IMR-90 (cell line): Measurements from ENCODE around the gene ARL13A. TPM values are rescaled to one million over a fixed set of nuclear protein-coding genes. Genes with fewer than 3 reads are reported as not detected.

ENCODE experiments used
- ATAC-seq: fragments of 200-7000 bp; cut with Tn5 transposase; 2 replicates; pipeline ENCODE4 v1.9.1; 2020; ENCODE audit warnings: low read depth, mild to moderate bottlenecking, moderate library complexity
- BruUV-seq: library from RNA; stranded (reverse); fragments of 400-500 nt; replicated peaks from 2 replicates; lab custom pipeline; 2021; lab: Mats Ljungman, UMichigan
- CTCF ChIA-PET: fragments of 300-600 bp; formaldehyde crosslinking; extraction: SDS; loops from one replicate; lab custom pipeline; 2021; ENCODE audit warnings: antibody characterized with exemption; lab: Yijun Ruan, JAX
- POLR2A ChIA-PET: fragments of 300-600 bp; sonication (Branson Sonifier 250); formaldehyde crosslinking; loops from one replicate; lab custom pipeline; 2022; ENCODE audit warnings: antibody characterized with exemption; ENCODE audit not compliant: unreplicated experiment; lab: Charles Lee
- DNase-seq: peaks from one replicate; pipeline ENCODE4 v3.0.0; 2013
- H2AFZ ChIP-seq: replicated peaks from 2 replicates; pipeline ENCODE3; 2013; ENCODE audit warnings: low read length, mild to moderate bottlenecking; ENCODE audit not compliant: poor library complexity
- H2AK5ac ChIP-seq: 2 replicates; pipeline ENCODE4 v1.6.1; 2013; ENCODE audit warnings: low read depth, low read length, inconsistent platforms
- H2AK9ac ChIP-seq: replicated peaks from 2 replicates; pipeline ENCODE3; 2013; ENCODE audit warnings: mild to moderate bottlenecking, low read depth, low read length, moderate library complexity; ENCODE audit not compliant: poor library complexity
- H2BK120ac ChIP-seq: 2 replicates; pipeline ENCODE4 v1.6.1; 2013; ENCODE audit warnings: low read depth, low read length, inconsistent platforms
- H2BK15ac ChIP-seq: 3 replicates; pipeline ENCODE4 v1.6.1; 2013; ENCODE audit warnings: low read depth, low read length, inconsistent platforms
- H2BK20ac ChIP-seq: 2 replicates; pipeline ENCODE4 v1.6.1; 2013; ENCODE audit warnings: low read depth, mild to moderate bottlenecking, inconsistent platforms, low read length, moderate library complexity
- H2BK5ac ChIP-seq: 2 replicates; pipeline ENCODE4 v1.6.1; 2013; ENCODE audit warnings: mild to moderate bottlenecking, low read depth, low read length, inconsistent platforms; ENCODE audit not compliant: poor library complexity, severe bottlenecking
- H3K14ac ChIP-seq: replicated peaks from 2 replicates; pipeline ENCODE4 v1.6.1; 2013; ENCODE audit warnings: low read depth, low read length, inconsistent platforms
- H3K18ac ChIP-seq: 2 replicates; pipeline ENCODE4 v1.6.1; 2013; ENCODE audit warnings: low read depth, low read length, control low read depth
- H3K23ac ChIP-seq: 2 replicates; pipeline ENCODE4 v1.6.1; 2013; ENCODE audit warnings: low read depth, low read length, inconsistent platforms
- H3K27ac ChIP-seq: 2 replicates; pipeline ENCODE4 v1.5.1; 2013; ENCODE audit warnings: mild to moderate bottlenecking, control low read depth, low read length; ENCODE audit not compliant: insufficient read depth
- H3K27me3 ChIP-seq: 2 replicates; pipeline ENCODE4 v1.6.1; 2013; ENCODE audit warnings: low read length; ENCODE audit not compliant: control insufficient read depth, insufficient read depth
- H3K36me3 ChIP-seq: 2 replicates; pipeline ENCODE4 v1.6.1; 2013; ENCODE audit warnings: low read length, mixed read lengths; ENCODE audit not compliant: control insufficient read depth, insufficient read depth
- H3K4ac ChIP-seq: 2 replicates; pipeline ENCODE4 v1.6.1; 2013; ENCODE audit warnings: low read depth, low read length, inconsistent platforms
- H3K4me1 ChIP-seq: 2 replicates; pipeline ENCODE4 v1.6.1; 2013; ENCODE audit warnings: low read length, mixed read lengths; ENCODE audit not compliant: control insufficient read depth, insufficient read depth
- H3K4me2 ChIP-seq: 2 replicates; pipeline ENCODE4 v1.6.1; 2013; ENCODE audit warnings: low read depth, mild to moderate bottlenecking, control low read depth, low read length, moderate library complexity
- H3K4me3 ChIP-seq: 2 replicates; pipeline ENCODE4 v1.5.1; 2013; ENCODE audit warnings: low read depth, mild to moderate bottlenecking, control low read depth, low read length, moderate library complexity; ENCODE audit not compliant: insufficient read depth
- H3K56ac ChIP-seq: 2 replicates; pipeline ENCODE4 v1.6.1; 2013; ENCODE audit warnings: low read length, inconsistent platforms; ENCODE audit not compliant: insufficient read depth; ENCODE audit errors: extremely low read depth
- H3K79me1 ChIP-seq, 2 experiments: 2 replicates each; pipeline ENCODE4 v1.6.1; 2013; ENCODE audit warnings: low read length in 2 of 2, inconsistent platforms in 1 of 2, low read depth in 1 of 2
- H3K9ac ChIP-seq: 2 replicates; pipeline ENCODE4 v1.6.1; 2013; ENCODE audit warnings: low read depth, low read length, control low read depth
- H3K9me1 ChIP-seq: 2 replicates; pipeline ENCODE4 v1.6.1; 2013; ENCODE audit warnings: low read length, inconsistent platforms; ENCODE audit not compliant: insufficient read depth
- H3K9me3 ChIP-seq: 2 replicates; pipeline ENCODE4 v1.6.1; 2013; ENCODE audit warnings: low read length; ENCODE audit not compliant: control insufficient read depth, insufficient read depth
- H4K20me1 ChIP-seq: 2 replicates; pipeline ENCODE4 v1.6.1; 2013; ENCODE audit warnings: low read length, inconsistent platforms; ENCODE audit not compliant: insufficient read depth
- H4K5ac ChIP-seq: 2 replicates; pipeline ENCODE4 v1.6.1; 2013; ENCODE audit warnings: mild to moderate bottlenecking, low read depth, low read length, control low read depth
- H4K8ac ChIP-seq, 2 experiments: 2 replicates each; pipeline ENCODE4 v1.6.1; 2013; ENCODE audit warnings: low read depth in 2 of 2, low read length in 2 of 2, control low read depth in 1 of 2, inconsistent platforms in 1 of 2
- H4K91ac ChIP-seq: 2 replicates; pipeline ENCODE4 v1.6.1; 2013; ENCODE audit warnings: low read depth, low read length, inconsistent platforms; ENCODE audit not compliant: insufficient read depth
- BHLHE40 ChIP-seq: fragments of 150-350 bp; IDR thresholded peaks from 2 replicates; pipeline ENCODE4 v1.6.1; 2016; ENCODE audit warnings: mild to moderate bottlenecking, low read depth, low read length
- CEBPB ChIP-seq: IDR thresholded peaks from 2 replicates; pipeline ENCODE4 v1.6.1; 2012; ENCODE audit warnings: low read depth, low read length, improper control_type of control experiment
- CHD1 ChIP-seq: IDR thresholded peaks from 2 replicates; pipeline ENCODE4 v1.6.1; 2012; ENCODE audit warnings: low read depth, low read length, improper control_type of control experiment
- CTCF ChIP-seq: conservative IDR thresholded peaks from 2 replicates; pipeline ENCODE4 v1.5.1; 2012; ENCODE audit warnings: mild to moderate bottlenecking, low read depth, low read length, improper control_type of control experiment
- ELK1 ChIP-seq: fragments of 150-350 bp; IDR thresholded peaks from 2 replicates; pipeline ENCODE4 v1.6.1; 2016; ENCODE audit warnings: low read depth, mild to moderate bottlenecking, low read length, moderate library complexity, borderline replicate concordance
- FOS ChIP-seq: fragments of 150-350 bp; IDR thresholded peaks from 2 replicates; pipeline ENCODE4 v1.6.1; 2016; ENCODE audit warnings: low read depth, low read length
- MAFK ChIP-seq: IDR thresholded peaks from 2 replicates; pipeline ENCODE4 v1.6.1; 2012; ENCODE audit warnings: low read depth, low read length, improper control_type of control experiment
- MAZ ChIP-seq: IDR thresholded peaks from 2 replicates; pipeline ENCODE4 v1.6.1; 2012; ENCODE audit warnings: low read depth, mild to moderate bottlenecking, low read length, improper control_type of control experiment, moderate library complexity, borderline replicate concordance
- MXI1 ChIP-seq: IDR thresholded peaks from 2 replicates; pipeline ENCODE4 v1.6.1; 2012; ENCODE audit warnings: low read depth, mild to moderate bottlenecking, low read length, moderate library complexity, borderline replicate concordance
- NFE2L2 ChIP-seq: fragments of 150-350 bp; IDR thresholded peaks from 2 replicates; pipeline ENCODE4 v1.6.1; 2016; ENCODE audit warnings: low read depth, mild to moderate bottlenecking, low read length
- POLR2A ChIP-seq: IDR thresholded peaks from 2 replicates; pipeline ENCODE4 v1.6.1; 2012; ENCODE audit warnings: mild to moderate bottlenecking, low read depth, low read length
- RAD21 ChIP-seq: IDR thresholded peaks from 2 replicates; pipeline ENCODE4 v1.6.1; 2012; ENCODE audit warnings: low read length, improper control_type of control experiment
- RCOR1 ChIP-seq: IDR thresholded peaks from 2 replicates; pipeline ENCODE4 v1.6.1; 2012; ENCODE audit warnings: mild to moderate bottlenecking, low read length, improper control_type of control experiment; ENCODE audit not compliant: insufficient replicate concordance
- RFX5 ChIP-seq: IDR thresholded peaks from 2 replicates; pipeline ENCODE4 v1.8.0; 2012; ENCODE audit warnings: low read depth, mild to moderate bottlenecking, low read length, moderate library complexity
- SMC3 ChIP-seq: fragments of 150-350 bp; IDR thresholded peaks from 2 replicates; pipeline ENCODE4 v1.6.1; 2016; ENCODE audit warnings: low read depth, mild to moderate bottlenecking, antibody characterized with exemption, low read length, moderate library complexity
- USF2 ChIP-seq: fragments of 150-350 bp; IDR thresholded peaks from 2 replicates; pipeline ENCODE4 v1.6.1; 2017; ENCODE audit warnings: mild to moderate bottlenecking, antibody characterized with exemption, low read length, low read depth
- dilution Hi-C: fragments of 300-500 bp; cut with HindIII; formaldehyde crosslinking; loops from one replicate; pipeline ENCODE4 v1.14.3; 2018; ENCODE audit warnings: low sequenced_read_pairs; ENCODE audit not compliant: unreplicated experiment
- in situ Hi-C: fragments of 300-500 bp; cut with MboI; formaldehyde crosslinking; loops from 3 replicates; pipeline ENCODE4 v1.14.3; 2019; ENCODE audit warnings: low sequenced_read_pairs, inconsistent platforms, mixed read lengths
- intact Hi-C: fragments of 100-400 bp; cut with micrococcal nuclease; formaldehyde crosslinking; loops from 2 replicates; pipeline ENCODE4 v1.10.0; 2022
- polyA plus RNA-seq, 3 experiments: library from polyadenylated mRNA; depleted of rRNA; stranded (reverse); fragments of >200 nt; gene quantifications; 2 replicates each; pipeline ENCODE4 v1.2.3, GENCODE V29; 2012; ENCODE audit warnings: low replicate concordance in 1 of 3
- total RNA-seq: library from RNA; depleted of rRNA; stranded (reverse); fragments of >200 nt; gene quantifications from 2 replicates; pipeline ENCODE4 v1.2.3, GENCODE V29; 2012

ARL13A gene
- total and polyA plus RNA-seq, 2 of the 4 experiments (the other 2 are of a cell fraction), result not detected

DNA sequence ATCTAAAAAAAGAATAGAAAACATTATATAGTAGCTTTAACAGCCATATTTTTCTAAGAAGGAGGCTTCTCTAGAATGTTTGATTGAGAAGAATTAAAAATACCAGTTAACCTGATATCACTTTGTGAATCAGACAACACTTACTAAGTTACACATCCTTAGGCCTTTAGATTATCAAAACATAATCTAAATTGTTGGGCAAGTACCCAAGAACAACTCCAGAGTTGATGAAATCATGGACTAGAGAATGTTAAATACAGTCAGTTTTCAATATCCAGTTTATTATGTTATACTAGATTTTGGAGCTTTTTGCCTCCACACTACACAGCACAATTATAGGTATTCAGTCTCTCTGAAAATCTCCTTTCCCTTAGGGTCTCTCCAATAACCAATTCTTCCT, 39.6 kb downstream of the ARL13A start:
- dilution Hi-C loops (no loop called here), intact Hi-C loops (no loop called here), in situ Hi-C loops (no loop called here)
- H3K4ac ChIP-seq, result no peak overlapping the region
- no peak overlapping the region for H3K14ac ChIP-seq
- H3K4me1 ChIP-seq, result peaks cover 2% of the 10 kb centered on the region; the same call in 1 of the 2 replicates
- no peak overlapping the region for H3K23ac ChIP-seq
- ChIA-PET POLR2A (no interaction called here), CTCF (interaction anchor here (0.6 to 1.0 kb wide), 2 partner anchors 9 to 18 kb away, joined by 3 read pairs; no protein-coding TSS in a partner anchor)
- no peak overlapping the region for H3K18ac ChIP-seq
- no peak overlapping the region for H4K91ac ChIP-seq
- H2AK9ac ChIP-seq, result no peak overlapping the region
- no peak overlapping the region for H2BK5ac ChIP-seq
- no peaks in the 10 kb centered on the region for H3K27me3 ChIP-seq
- peaks cover 4% of the 10 kb centered on the region for H3K36me3 ChIP-seq
- no TSS peak for BruUV-seq
- H2AK5ac ChIP-seq, result no peak overlapping the region
- TF ChIP-seq USF2 (no peak), RFX5 (no peak), CHD1 (no peak), RAD21 (no peak), CEBPB (no peak), MAFK (no peak), MAZ (no peak), BHLHE40 (no peak), NFE2L2 (no peak), CTCF (no peak), POLR2A (no peak), SMC3 (no peak), MXI1 (no peak), FOS (no peak), ELK1 (no peak), RCOR1 (no peak)
- no peak overlapping the region for H4K8ac ChIP-seq
- H2BK20ac ChIP-seq, result no peak overlapping the region
- H4K5ac ChIP-seq, result no peak overlapping the region
- H3K4me2 ChIP-seq, result no peak overlapping the region
- ATAC-seq, result peak; percentile 32; the same call in 1 of the 2 replicates
- H2BK15ac ChIP-seq, result no peak overlapping the region
- 0 out of 2 replicates have a peak, but pooled peaks cover 3% of the 10 kb centered on the region for H3K9me1 ChIP-seq
- no peaks in the 10 kb centered on the region for H3K79me1 ChIP-seq
- H4K20me1 ChIP-seq, result no peaks in the 10 kb centered on the region
- no peak overlapping the region for H3K27ac ChIP-seq
- no peak overlapping the region for H2AFZ ChIP-seq
- no peaks in the 10 kb centered on the region for H3K9me3 ChIP-seq
- H3K9ac ChIP-seq, result no peak overlapping the region
- no peak overlapping the region for H2BK120ac ChIP-seq
- no peak overlapping the region for H3K56ac ChIP-seq
- H3K4me3 ChIP-seq, result no peak overlapping the region
- peak; percentile 58 for DNase-seq
